HFF-Myc (cell line): Measurements from ENCODE around the gene DPY19L3.

ENCODE experiments used
- DNase-seq: peaks from one replicate; pipeline ENCODE4 v3.0.0-alpha.2; 2011; ENCODE audit warnings: low read depth; ENCODE audit errors: extremely low read depth
- H3K4me3 ChIP-seq: replicated peaks from 2 replicates; pipeline ENCODE4 v1.5.1; 2011; ENCODE audit warnings: low read depth, mild to moderate bottlenecking, control low read depth, low read length
- CTCF ChIP-seq: IDR thresholded peaks from 2 replicates; pipeline ENCODE4 v1.5.1; 2012; ENCODE audit warnings: mild to moderate bottlenecking, low read depth, low read length, control low read depth; ENCODE audit errors: missing control alignments

Gene DPY19L3

GRCh38 chr19:32404933-32405430 is 588 bp upstream of the DPY19L3 start:
- no peak for DNase-seq
- peak overlapping the region; percentile 82 for H3K4me3 ChIP-seq
- TF ChIP-seq CTCF: no peak

GRCh38 chr19:32406161-32407003 is 812 bp downstream of the DPY19L3 start:
- H3K4me3 ChIP-seq: peak overlapping the region; percentile 82
- no peak for TF ChIP-seq CTCF
- no peak for DNase-seq

GRCh38 chr19:32407004-32407992 is 1.7 kb downstream of the DPY19L3 start:
- DNase-seq: no peak
- peak overlapping the region; percentile 82 for H3K4me3 ChIP-seq
- no peak for TF ChIP-seq CTCF

- H3K4me3 ChIP-seq: no peak overlapping the region
- TF ChIP-seq CTCF: no peak
- DNase-seq: no peak
Observed at GRCh38 chr19:32415246-32415645, 9.7 kb downstream of the DPY19L3 start.

- DNase-seq: no peak
- TF ChIP-seq CTCF: no peak
- H3K4me3 ChIP-seq: no peak overlapping the region
Observed at GRCh38 chr19:32415669-32416068, 10.1 kb downstream of the DPY19L3 start.

GRCh38 chr19:32416749-32417456 is 11.3 kb downstream of the DPY19L3 start:
- no peak overlapping the region for H3K4me3 ChIP-seq
- DNase-seq: no peak
- TF ChIP-seq CTCF: no peak
